PC-3 (cell line): ENCODE results near the gene SAP30L.

Experiments
- EZH2phosphoT487 ChIP-seq: fragments of 300-600 bp; sonication (generic); IDR thresholded peaks from 2 replicates; pipeline ENCODE4 v1.6.1; 2018; ENCODE audit warnings: mild to moderate bottlenecking, antibody characterized with exemption, low read length, borderline replicate concordance
- TF ChIP-seq, protein P1 (sequence below): fragments of 300-600 bp; sonication (generic); conservative IDR thresholded peaks from 2 replicates; pipeline ENCODE4 v1.5.1; 2017; ENCODE audit warnings: antibody characterized with exemption, low read depth, mild to moderate bottlenecking, low read length

DNA sequence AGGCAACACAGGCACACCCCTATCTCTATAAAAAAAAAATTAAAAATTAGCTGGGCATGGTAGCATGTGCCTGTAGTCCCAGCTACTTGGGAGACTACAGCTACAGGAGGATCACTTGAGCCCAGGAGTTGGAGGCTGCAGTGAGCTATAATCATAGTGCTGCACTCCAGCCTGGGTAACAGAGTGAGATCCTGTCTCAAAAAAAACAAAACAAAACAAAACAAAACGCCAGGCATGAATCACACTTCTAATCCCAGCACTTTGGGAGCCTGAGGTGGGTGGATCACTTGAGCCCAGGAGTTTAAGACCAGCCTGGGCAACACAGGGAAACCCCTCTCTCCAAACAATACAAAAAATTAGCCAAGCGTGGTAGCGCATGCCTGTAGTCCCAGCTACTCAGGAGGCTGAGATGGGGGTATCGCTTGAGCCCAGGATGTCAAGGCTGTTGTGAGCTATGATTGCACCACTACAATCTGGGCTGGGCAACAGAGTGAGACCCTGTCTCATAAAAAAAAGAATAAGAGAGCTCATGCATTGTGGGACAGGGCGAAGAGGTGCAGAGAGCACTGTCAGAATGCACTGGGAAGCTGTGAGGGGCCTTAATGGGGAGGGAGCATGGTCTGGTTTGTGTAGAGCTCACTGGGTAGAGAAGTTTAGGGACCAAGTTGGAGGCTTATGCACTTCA is 8.4 kb upstream of the SAP30L start:
- TF ChIP-seq, protein P1, sequence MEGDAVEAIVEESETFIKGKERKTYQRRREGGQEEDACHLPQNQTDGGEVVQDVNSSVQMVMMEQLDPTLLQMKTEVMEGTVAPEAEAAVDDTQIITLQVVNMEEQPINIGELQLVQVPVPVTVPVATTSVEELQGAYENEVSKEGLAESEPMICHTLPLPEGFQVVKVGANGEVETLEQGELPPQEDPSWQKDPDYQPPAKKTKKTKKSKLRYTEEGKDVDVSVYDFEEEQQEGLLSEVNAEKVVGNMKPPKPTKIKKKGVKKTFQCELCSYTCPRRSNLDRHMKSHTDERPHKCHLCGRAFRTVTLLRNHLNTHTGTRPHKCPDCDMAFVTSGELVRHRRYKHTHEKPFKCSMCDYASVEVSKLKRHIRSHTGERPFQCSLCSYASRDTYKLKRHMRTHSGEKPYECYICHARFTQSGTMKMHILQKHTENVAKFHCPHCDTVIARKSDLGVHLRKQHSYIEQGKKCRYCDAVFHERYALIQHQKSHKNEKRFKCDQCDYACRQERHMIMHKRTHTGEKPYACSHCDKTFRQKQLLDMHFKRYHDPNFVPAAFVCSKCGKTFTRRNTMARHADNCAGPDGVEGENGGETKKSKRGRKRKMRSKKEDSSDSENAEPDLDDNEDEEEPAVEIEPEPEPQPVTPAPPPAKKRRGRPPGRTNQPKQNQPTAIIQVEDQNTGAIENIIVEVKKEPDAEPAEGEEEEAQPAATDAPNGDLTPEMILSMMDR = no peak
- TF ChIP-seq EZH2phosphoT487 = no peak
